ENCODE data around the gene PRODH2.
A peak's percentile ranks its signal among the peaks of the same experiment; 100 is the strongest.

The PRODH2 gene, protein sequence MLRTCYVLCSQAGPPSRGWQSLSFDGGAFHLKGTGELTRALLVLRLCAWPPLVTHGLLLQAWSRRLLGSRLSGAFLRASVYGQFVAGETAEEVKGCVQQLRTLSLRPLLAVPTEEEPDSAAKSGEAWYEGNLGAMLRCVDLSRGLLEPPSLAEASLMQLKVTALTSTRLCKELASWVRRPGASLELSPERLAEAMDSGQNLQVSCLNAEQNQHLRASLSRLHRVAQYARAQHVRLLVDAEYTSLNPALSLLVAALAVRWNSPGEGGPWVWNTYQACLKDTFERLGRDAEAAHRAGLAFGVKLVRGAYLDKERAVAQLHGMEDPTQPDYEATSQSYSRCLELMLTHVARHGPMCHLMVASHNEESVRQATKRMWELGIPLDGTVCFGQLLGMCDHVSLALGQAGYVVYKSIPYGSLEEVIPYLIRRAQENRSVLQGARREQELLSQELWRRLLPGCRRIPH
- total RNA-seq: 0 reads per million in 2 donors

- DNase-seq: no peak
Measured at GRCh38 chr19:35812220-35813042, at the start of gene PRODH2. Gene PRODH2, minus strand, starts transcription at chr19:35812845. Its CDS starts 40 bp downstream, at chr19:35812805.

DNA sequence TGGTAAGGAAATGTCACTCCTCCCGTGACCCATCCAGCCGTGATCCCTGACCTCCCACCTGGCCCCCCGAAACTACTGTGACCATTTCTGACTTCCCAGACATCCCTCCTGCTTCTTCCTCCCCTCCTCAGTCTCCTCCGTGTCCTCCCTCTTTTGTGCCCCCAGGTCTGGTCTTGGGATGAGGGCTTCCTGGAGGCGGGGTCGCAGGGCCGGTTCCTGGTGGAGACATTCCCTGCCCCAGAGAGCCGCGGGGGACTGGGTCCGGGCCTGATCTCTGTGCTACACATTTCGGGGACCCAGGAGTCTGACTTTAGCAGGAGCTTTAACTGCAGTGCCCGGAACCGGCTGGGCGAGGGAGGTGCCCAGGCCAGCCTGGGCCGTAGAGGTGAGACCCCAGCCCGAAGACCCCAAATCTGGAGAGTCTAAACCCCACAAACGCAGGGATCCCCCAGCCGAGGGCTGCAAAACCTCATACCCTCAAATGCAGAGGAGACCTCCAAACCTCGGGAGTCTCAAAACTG is 49.1 kb upstream of the PRODH2 start:
- no peak for DNase-seq

DNA sequence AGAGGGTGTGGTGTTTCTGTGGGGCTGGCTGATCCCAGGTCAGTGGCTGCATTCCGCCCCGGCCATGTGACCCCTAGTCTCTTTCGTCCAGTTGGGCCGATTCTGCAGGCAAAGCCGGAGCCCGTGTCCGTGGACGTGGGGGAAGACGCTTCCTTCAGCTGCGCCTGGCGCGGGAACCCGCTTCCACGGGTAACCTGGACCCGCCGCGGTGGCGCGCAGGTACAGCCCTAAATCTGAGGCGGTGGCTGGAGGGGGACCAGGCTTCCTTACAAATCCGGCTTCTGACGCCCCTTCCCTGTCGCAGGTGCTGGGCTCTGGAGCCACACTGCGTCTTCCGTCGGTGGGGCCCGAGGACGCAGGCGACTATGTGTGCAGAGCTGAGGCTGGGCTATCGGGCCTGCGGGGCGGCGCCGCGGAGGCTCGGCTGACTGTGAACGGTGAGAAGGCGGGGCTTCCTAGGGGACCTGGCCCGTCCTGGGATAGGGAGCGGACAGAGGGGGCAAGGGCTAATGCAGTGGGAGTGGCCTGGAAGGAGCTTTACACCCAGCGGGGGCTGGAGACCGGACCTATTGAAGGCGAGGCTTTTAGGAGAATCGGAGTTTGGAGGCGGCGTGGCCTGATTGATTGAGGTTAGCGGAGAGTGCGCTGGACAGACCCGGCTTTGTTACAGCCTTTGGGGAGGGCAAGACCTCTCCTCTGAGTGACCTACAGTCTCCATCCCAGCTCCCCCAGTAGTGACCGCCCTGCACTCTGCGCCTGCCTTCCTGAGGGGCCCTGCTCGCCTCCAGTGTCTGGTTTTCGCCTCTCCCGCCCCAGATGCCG is 48.4 kb upstream of the PRODH2 start:
- no peak for DNase-seq

DNA sequence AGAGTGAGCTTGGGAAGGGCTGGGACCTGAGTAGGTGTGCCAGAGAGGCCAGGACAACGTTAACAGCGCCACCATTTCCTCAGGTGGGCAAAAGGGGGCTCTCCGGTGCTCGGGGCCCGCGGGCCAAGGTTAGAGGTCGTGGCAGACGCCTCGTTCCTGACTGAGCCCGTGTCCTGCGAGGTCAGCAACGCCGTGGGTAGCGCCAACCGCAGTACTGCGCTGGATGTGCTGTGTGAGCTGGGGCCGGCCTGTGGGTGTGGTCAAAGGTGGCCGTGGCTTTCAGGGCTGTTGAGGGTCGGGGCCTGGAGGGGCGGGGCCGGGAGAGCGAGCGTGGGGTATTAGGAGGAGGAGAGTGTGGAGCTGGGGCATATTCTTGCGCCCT is 47.8 kb upstream of the PRODH2 start:
- DNase-seq: no peak

- no peak for DNase-seq
Measured at GRCh38 chr19:35859414-35859813, 46.8 kb upstream of the PRODH2 start.

- no peak for DNase-seq
Measured at GRCh38 chr19:35858311-35858710, 45.7 kb upstream of the PRODH2 start.

GRCh38 chr19:35856546-35857149 is 44.0 kb upstream of the PRODH2 start, which contains the start of gene KIRREL2:
Gene KIRREL2, plus strand, starts transcription at chr19:35856911. Its CDS starts 209 bp downstream, at chr19:35857120.
- peak in 1 of 5 experiments; percentile 16 for DNase-seq

DNA sequence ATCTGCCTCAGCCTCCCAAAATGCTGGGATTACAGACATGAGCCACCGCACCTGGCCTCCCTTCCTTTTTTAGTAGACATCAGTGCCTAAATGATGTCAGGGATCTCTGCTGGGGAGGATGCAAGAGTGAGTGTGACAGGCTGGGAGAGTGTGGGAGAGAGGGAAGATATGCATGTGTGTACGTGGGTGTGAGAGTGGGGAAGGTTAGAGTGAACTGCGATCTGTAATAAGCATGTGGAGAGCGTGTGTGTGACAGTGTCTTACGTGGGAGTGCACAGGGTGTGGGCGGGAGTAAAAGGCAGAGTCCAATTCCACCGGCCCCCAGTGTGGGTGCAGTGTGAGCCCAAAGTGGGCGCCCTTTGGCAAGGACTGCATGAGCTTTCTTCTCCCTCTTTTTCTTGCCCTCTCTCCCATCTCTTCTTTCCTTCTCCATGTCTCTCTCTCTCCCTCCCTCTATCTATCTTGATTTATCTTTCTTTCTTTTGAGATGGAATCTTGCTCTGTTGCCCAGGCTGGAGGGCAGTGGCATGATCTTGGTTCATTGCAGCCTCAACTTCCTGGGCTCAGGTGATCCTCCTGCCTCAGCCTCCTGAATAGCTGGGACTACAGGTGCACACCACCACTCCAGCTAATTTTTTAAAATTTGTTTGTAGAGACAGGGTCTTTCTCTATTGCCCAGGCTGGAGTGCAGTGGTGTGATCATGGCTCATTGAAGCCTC is 40.6 kb upstream of the PRODH2 start:
- DNase-seq: no peak

- no peak for DNase-seq
Measured at GRCh38 chr19:35852029-35852780, 39.6 kb upstream of the PRODH2 start, which contains the start of gene NPHS1. Gene NPHS1, minus strand, starts transcription at chr19:35852504. Its CDS starts 667 bp downstream, at chr19:35851837.

DNA sequence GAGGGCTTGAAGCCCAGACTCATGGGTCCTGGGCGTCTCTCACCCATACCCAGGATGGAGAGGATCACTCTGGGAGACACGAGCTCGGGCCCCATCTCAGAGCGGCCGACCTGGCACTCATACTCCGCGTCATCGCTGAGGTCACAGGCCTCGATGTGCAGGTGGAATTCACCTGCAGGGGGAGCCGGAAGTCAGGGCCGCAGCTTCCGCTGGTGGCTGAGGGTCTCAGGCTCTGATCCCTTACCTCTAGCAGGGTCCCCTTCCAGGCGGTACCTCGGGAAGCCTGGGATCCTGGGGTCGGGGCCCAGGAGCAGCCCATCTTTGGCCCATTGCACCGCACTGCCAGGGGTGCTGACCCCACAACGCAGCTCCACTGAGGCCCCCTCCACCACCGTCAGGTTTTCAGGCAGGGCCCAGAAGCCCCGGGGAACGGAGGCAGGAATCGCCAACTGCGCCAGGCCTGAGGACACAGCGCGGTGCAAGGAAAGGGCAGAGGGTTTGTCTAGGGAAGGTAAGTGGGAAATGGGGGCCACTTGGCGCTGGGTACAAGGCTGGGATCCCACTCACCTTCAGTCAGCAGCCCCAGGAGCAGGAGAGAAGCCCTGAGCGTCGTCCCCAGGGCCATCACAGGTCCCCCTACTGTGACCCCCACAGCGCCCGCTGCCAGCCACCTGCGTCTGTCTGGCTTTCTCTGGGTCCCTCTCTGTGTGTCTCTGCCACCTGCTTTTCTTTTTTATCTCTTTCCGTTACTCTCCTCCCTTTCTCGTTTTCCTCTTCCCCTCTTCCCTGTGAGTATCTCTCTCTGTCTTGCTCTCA is 38.8 kb upstream of the PRODH2 start:
- no peak for DNase-seq

- DNase-seq: no peak
Measured at GRCh38 chr19:35848919-35849505, 36.4 kb upstream of the PRODH2 start.

DNA sequence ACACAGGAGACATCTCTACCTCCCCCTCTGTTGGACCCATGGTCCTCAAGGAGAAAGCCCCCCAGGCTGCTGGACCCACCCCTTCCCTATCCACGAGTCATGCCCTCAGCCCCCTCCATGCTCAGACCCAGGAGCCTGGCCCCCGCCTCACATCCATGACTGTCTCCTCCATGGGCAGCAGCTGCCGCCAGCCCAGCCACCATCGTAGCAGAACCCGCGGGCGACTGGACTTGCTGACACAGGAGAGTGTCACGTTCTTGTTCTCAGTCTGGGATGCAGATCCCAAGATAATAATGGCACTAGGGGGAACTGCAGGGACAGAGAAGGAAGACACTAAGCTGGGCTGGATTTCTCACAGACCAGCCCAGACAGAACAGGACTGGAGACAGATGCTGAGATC is 35.8 kb upstream of the PRODH2 start:
- no peak for DNase-seq

DNA sequence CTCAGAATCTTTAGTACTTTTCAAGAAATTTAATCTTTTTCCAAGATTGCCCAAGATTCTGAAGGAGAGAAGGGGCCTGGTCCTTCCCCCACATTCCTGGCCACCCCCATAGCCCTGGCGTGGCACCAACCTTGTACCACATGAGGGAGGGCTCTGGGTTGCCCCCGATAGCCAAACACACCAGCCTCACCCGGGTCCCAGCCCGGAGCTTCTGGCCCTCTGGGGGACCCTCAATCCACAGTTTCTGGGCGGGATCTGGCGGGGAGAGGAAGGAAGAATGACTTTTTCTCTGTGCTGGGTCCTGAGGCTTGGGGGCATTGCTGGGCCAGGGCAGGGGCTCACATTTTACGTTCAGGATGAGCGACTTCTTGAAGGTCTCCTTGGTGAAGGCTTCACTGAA is 35.3 kb upstream of the PRODH2 start:
- DNase-seq: no peak

DNA sequence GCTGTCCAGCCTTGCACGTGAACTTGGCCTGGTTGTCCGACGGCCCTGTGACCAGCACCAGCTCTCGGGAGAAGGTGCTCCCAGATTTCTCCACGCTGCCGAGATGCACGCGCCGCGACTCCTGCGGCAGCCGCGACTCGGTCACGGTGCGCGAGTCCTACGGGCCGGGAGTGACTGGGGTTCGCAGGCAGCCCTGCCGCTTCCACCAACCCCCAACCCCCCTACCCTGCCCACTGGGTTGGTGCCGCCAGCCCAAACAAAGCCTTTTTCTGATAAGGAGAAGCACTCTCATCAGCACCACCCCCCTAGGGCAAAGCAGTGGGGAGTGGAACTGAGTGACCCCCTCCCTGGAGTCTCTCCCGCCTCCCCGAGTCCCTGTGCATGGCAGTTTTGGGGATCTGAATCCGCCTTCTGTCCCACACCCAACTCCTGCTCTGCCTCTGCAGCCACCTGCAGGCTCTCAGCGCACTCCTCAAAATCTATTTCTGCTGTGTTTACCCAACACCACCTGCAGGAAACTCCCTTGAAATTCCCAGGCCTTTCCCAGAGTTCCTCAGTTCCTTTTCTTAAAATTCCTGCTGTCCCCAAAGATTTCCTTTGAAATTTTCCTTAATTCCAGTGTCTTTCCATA is 33.5 kb upstream of the PRODH2 start:
- DNase-seq: peak in 1 of 5 experiments; percentile 19

GRCh38 chr19:35845215-35846037 is 32.8 kb upstream of the PRODH2 start:
- DNase-seq: no peak

DNA sequence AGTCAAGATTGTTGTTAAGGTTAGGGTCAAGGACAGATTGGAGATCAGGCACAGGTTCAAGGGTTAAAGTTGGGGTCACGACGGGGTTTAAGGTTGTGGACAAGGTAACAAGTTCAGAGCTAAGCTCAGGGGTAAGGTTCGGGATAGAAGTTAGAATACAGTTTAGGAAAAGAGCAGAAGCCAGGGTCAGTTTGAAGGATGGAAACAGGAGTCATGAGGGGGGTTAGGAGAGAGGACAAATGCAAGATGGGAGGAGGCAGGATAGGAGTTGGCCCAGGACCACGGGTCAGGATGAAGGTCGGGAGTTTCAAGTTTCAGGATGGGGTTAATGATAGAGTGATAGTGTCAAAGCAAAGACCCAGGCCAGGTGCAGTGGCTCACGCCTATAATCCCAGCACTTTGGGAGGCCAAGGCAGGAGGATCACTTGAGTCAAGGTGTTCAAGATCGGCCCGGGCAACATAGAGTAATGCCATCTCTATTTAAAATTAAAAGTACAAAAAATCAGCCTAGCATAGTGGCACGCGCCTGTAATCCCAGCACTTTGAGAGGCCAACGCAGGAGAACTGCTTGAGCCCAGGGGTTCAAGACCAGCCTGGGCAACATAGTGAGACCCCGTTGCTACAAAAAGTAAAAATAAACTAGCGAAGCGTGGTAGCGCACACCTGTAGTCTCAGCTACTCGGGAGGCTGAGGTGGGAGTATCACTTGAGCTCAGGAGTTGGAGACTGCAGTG is 32.0 kb upstream of the PRODH2 start:
- DNase-seq: no peak
